Forelimb muscle (tissue), 1 donor: ENCODE data around the gene U2AF2. TPM values are rescaled to one million over a fixed set of nuclear protein-coding genes. Genes with fewer than 3 reads are reported as not detected.

Experiments used
- DNase-seq: peaks from one replicate; pipeline ENCODE4 v3.0.0-alpha.2; 2013; ENCODE audit warnings: low read depth
- polyA plus RNA-seq: library from polyadenylated mRNA; unstranded; fragments of 120-200 nt; gene quantifications from one replicate; pipeline ENCODE4 v1.2.1, GENCODE V29; 2013; ENCODE audit not compliant: insufficient read length

Gene U2AF2
- 110 TPM for polyA plus RNA-seq

GRCh38 chr19:55654868-55655647, at the start of gene U2AF2:
Gene U2AF2, plus strand, starts transcription at chr19:55655035. Its CDS starts 70 bp downstream, at chr19:55655105.
- DNase-seq: no peak

GRCh38 chr19:55605207-55605636, 49.6 kb upstream of the U2AF2 start:
- peak; percentile 88 for DNase-seq

DNA sequence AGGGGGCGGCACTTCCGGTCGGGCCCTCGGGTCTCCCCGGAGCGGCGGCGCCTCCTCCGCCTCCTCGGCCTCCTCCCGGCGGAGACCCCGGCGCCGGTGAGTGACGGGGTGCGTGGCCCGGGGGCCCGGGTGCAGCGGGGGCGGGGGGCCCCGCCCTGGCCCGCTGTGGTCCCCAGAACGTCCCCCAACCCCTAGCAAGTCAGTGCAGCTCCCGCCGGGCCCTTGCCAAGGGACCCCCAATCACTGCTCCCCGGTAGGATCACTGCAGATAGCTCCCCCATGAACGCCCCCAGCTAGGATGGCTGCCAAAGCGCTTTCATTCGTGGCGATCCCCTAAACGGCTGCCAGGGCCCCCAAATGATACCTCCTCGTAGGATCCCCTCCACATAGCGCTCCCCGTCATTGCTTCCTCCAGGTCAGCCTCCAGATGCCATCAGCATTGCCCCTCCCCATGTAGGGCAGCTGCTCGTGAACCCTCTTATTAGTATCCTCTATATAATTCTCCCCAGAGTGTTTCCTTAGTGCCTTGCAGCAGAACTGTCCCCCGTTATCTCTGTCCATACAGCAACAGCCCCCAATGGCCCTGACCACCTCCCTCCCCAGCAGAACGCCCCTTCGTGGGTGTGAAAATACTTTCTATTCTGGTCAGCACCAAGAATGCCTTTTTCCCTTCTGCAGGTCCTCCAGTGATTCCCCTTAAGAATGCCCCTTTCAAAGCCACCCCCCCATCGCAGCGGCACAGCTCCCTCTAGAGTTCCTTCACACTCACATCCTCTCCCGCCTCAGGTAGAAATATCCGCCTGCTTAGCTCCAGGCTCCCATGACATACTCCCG, 49.0 kb upstream of the U2AF2 start, which contains the start of gene ZNF865:
Gene ZNF865, plus strand, starts transcription at position 11 of the 834 bp plus-strand sequence. CDS start 7,972 bp downstream, outside the sequence.
- DNase-seq: no peak

GRCh38 chr19:55606471-55606787, 48.4 kb upstream of the U2AF2 start:
- DNase-seq: no peak

- no peak for DNase-seq
These were observed 48.0 kb upstream of the U2AF2 start for GRCh38 chr19:55606817-55607216.

- no peak for DNase-seq
These were observed 45.5 kb upstream of the U2AF2 start for GRCh38 chr19:55609326-55609725.

- no peak for DNase-seq
These were observed 43.4 kb upstream of the U2AF2 start for GRCh38 chr19:55611300-55611982.

GRCh38 chr19:55611983-55612645, 42.7 kb upstream of the U2AF2 start:
- DNase-seq: no peak

DNA sequence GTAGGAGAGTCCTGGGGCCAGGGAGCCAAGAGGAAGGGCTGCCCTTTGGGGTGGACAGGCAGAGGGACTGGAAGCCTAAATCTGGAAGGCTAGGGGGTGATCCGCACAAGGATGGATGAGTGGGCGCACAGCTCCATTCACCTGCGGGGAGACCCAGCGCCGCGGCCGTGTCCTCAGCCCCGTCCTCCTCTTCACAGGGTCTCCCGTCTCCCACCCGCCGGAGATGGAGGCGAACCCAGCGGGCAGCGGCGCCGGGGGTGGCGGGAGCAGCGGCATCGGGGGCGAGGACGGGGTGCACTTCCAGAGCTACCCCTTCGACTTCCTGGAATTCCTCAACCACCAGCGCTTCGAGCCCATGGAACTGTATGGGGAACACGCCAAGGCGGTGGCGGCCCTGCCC, 41.4 kb upstream of the U2AF2 start:
- DNase-seq: no peak

DNA sequence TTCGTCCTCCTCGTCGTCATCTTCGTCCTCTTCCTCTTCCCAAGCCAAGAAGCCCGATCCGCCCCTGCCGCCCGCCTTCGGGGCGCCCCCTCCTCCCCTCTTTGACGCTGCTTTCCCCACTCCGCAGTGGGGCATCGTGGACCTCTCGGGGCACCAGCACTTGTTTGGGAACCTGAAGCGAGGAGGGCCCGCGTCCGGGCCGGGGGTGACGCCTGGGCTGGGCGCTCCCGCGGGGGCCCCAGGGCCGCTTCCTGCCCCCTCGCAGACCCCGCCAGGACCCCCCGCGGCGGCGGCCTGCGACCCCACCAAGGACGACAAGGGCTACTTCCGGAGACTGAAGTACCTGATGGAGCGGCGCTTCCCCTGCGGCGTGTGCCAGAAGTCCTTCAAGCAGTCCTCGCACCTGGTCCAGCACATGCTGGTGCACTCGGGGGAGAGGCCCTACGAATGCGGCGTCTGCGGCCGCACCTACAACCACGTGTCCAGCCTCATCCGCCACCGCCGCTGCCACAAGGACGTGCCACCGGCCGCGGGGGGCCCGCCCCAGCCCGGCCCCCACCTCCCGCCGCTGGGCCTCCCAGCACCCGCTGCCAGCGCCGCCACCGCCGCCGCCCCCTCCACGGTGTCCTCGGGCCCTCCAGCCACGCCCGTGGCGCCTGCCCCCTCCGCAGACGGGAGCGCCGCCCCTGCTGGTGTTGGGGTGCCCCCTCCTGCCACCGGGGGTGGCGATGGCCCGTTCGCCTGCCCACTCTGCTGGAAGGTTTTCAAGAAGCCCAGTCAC, 40.7 kb upstream of the U2AF2 start:
- DNase-seq: no peak

GRCh38 chr19:55614711-55615542, 39.9 kb upstream of the U2AF2 start:
- no peak for DNase-seq

GRCh38 chr19:55615543-55616394, 39.1 kb upstream of the U2AF2 start:
- no peak for DNase-seq

DNA sequence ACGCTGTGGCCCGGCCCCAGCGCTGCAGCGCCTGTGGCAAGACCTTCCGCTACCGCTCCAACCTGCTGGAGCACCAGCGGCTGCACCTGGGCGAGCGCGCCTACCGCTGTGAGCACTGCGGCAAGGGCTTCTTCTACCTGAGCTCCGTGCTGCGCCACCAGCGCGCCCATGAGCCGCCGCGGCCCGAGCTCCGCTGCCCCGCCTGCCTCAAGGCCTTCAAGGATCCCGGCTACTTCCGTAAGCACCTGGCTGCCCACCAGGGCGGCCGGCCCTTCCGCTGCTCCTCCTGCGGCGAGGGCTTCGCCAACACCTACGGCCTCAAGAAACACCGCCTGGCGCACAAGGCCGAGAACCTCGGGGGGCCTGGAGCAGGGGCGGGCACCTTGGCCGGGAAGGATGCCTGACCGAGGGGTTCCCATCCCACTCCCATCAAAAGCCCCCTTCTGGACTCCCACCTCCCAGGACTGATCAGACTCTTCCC, 38.4 kb upstream of the U2AF2 start:
- DNase-seq: no peak

GRCh38 chr19:55617426-55617825, 37.4 kb upstream of the U2AF2 start:
- no peak for DNase-seq

GRCh38 chr19:55618426-55618825, 36.4 kb upstream of the U2AF2 start:
- no peak for DNase-seq

- no peak for DNase-seq
These were observed 35.5 kb upstream of the U2AF2 start for GRCh38 chr19:55619286-55619685.

DNA sequence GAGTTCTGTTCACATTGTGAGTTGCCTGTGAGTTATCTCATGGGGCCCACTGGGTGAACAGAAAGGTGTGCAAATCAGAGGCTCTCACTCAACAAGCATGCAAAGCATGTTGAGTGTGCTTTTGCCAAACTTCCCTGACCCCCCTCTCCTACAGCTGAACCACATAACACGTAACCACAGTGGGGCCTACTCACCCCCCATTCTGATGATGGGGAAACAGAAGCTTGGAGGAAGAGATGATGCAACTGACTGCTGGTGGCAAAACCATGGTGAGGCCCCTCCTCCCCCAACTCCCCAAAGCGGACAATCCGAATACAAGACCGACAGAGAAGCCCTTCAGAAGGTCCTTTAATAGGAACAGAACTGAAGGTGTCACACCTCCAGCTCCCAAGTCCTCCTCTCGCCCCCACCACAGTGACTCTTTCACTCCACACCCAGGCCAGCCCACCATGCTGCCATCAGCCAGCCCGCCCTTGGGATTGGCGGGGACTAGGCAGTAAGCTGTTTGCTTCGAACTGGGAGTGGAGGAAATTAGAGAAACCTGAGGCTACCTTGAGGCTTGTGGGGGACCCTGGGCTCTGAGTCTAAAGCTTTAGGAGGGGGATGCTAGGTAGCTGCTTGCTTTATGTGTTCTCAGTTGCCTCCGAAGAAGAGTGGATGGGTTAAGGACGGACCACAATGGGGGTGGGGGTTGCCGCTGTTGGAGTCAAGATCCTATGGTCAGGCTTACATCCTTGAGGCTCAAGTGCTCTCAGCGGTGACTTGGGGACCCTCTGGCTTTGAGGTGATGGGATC, 34.2 kb upstream of the U2AF2 start:
- no peak for DNase-seq

GRCh38 chr19:55621205-55621672, 33.6 kb upstream of the U2AF2 start:
- DNase-seq: no peak
